HG02870 (cell line): ENCODE measurements around the gene ZNF576.
A peak's percentile ranks its signal among the peaks of the same experiment; 100 is the strongest.
"Not testable (repeated sequence)": the region's sequence is repeated elsewhere in the genome, so short reads cannot be mapped to it uniquely, and the experiment has no call there.

Experiments used
- ATAC-seq: cut with Tn5 transposase; IDR thresholded peaks from one replicate; pipeline ENCODE4 v1.9.1; 2021; ENCODE audit warnings: mild to moderate bottlenecking, moderate library complexity; ENCODE audit not compliant: unreplicated experiment

ZNF576 gene

GRCh38 chr19:43595999-43596841 lies at the start of gene ZNF576, which contains the start of gene IRGQ:
Gene ZNF576, plus strand, starts transcription at chr19:43596595. Its CDS starts 514 bp downstream, at chr19:43597109.
Gene IRGQ, minus strand, starts transcription at chr19:43596134. Its CDS starts 796 bp downstream, at chr19:43595338.
- ATAC-seq = peak; percentile 89

GRCh38 chr19:43547926-43548325 lies 48.5 kb upstream of the ZNF576 start:
- ATAC-seq = not testable (repeated sequence)

DNA sequence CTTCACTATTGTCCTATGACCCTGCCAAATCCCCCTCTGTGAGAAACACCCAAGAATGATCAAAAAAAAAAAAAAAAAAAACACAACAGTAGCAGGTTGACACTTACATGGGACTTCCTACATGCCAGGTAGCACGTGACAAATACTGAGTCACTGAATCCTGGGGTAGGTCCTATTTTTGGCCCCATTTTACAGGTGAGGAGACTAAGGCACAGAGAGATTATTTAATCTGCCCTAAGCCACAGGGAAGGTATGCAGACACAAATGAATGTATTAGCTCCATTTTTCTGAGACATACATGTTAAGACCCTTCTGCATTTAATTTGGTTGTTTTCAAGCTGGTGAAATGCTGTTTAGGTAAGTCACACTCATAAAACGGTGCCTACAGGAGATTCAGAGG lies 47.7 kb upstream of the ZNF576 start:
- no peak for ATAC-seq

DNA sequence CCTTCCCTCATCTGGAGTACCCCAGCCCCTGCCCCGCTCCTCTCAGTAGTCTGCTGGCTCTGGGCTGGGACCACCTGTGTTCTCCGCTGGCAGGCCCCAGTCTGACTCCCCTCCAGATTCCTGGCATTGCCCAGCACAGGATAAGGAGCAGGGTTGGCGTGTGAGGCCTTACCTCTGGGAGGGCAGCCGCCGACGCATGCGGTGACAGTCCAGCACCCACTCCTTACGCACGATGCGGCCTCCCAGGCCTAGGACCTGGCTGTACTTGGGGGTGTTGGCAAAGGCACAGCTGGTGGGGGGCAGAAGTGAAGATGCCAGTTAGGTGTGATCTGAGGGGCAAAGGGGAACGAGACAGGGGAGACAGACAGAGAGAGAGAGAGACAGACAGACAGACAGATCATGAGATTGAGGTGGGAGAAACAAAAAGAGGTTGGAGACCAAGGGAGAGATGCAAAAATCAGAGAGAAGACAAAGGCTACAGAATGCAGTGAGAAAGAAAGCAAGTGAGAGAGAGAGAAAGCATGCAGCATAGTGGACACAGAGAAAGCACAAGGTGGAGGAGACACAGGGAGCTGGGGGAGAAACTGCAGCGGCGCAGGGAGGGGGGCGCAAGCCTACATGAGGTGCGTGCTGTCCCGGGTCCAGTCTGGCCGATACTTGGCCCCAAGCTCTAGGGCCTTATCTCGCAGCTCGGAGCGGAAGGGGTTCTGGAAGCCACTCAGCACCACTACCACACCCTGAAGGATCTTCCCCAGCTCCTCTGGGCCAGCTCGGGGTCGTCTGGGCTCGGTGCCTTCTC lies 44.8 kb upstream of the ZNF576 start:
- no peak for ATAC-seq

DNA sequence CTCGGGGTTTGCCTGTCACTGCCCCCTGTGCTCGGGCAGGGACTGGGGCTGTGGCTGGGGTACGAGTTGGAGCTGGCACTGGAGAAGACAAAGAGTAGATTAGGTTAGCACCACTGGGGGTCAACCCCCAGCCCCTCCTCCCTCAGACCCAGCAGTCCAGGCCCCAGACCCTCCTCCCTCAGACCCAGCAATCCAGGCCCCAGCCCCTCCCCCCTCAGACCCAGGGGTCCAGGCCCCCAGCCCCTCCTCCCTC lies 44.3 kb upstream of the ZNF576 start:
- no peak for ATAC-seq

DNA sequence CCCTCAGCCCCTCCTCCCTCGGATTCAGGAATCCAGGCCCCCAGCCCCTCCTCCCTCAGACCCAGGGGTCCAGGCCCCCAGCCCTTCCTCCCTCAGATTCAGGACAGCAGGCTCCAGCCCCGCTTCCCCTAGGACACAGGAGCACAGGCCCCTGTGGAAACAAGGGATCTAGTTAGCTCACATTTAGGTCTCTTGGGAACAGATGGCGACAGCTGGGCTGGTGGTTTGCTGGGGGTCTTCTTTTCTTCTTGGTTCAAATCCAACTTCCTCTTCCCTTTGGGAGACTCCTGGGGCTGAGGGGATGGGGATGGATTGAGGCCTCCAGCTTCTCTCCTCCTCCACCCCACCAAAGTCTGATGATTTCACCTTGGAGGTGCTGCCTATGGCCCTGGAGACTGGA lies 43.8 kb upstream of the ZNF576 start:
- ATAC-seq = no peak

DNA sequence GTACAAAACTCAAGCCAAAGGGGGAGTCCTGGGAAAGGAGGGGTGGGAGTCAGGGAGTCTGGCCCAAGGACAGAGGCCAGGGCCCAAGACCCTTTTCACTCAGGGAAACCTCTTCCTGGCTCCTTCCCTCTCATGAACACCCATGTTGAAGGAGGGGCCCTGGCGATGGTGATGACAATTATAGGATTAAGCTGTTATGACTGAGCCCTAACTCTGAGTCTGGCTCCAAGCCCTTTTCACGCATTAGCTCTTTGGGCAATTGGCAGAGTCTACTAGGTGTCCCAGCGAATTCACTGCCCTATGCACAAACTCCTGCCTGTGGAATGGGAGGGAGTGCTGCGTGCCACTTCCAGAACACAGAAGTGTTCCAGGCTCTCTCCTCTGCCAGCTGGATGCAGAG lies 42.7 kb upstream of the ZNF576 start:
- ATAC-seq = no peak

DNA sequence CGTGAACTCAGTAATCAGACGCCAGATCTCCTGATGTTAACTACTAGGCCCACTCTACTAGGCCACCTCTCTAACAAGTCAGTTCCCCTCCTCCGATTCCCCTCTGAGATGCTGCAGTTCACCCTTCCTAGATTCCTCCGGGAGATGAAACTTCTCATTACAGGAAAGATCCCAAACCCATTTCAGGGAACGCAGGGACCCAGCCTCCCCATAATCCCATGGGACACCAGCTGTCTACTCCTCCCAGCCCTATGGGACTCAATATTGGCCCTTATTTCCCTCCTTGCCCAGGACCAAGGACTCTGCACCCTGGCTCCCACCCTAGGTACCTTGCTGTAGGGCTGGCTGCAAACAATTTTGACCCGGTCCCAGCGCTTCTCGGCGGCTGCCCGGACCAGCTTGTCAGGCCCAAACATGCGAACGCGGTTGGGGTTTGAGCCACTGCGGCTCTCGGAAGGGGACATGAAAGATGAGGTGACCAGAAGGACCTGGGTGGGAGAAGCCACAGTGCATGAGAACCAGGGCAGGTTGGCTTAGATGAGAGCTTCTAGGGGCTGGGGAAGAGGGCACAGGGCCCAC lies 42.0 kb upstream of the ZNF576 start:
- no peak for ATAC-seq

DNA sequence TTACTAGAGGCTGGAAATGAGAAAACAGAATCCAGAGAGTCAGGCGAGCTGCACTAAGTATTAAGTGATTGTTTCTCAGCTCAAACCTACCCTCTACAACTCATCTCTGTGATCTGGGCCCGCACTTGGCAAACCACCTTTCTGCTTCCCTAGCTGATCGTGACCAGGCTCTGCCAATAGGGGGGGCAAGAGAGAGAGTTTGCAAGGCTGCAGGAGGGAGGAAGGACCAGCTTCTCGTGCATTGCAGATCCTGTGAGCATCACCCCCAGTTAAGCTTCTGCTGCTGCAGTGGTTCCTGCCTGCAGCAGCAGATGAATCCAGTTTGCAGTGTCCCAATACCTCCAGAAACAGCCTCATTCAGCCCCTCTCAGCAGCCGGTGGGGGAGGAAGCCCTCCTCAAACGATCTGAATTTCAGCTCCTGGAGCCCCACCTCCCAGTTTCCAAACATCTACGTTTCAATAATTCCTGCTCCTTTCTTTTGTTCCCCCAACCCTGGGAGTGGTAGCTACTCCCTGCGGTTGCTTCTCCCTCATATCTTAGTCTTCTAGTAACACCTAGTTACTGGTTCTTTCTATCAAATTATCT lies 41.1 kb upstream of the ZNF576 start:
- no peak for ATAC-seq

GRCh38 chr19:43560687-43561086 lies 35.7 kb upstream of the ZNF576 start:
- ATAC-seq = no peak

DNA sequence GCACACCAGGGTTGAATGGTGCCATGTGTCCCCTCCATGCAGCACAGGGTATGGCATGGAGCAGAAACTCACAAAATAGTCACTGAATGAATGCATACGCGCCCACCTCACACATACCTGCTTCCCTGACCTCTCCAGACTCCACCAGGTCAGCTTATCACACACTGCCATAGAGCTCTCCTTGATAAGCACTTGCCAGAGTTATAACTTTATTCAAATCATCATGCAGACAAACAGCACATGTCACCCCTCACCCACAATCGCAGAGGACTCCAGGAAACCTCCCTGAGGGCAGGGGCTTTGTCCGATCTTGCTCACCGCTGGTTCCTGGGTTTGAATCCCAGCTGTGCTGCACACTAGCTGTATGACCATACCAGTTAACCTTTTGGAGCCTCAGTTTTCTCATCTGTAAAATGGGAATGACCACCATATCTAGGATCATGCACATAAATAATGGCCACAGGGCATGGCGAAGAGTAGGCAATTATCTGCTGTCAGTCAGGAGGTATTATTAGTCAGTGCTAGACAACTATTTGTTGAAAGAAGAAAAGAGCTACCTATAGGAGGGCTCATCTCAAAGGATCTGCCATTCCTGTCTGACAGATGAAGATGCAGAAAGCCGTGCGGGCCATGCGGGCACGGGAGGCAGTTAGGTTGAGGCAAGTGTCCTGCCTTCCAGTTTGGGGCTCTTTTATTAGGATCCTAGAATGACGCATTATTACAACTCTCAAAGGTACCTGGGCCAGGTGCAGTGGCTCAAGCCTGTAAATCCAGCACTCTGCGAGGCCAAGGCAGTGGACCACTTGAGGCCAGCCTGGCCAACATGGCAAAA lies 35.0 kb upstream of the ZNF576 start:
- ATAC-seq = no peak

GRCh38 chr19:43562226-43562697 lies 34.1 kb upstream of the ZNF576 start:
- no peak for ATAC-seq

DNA sequence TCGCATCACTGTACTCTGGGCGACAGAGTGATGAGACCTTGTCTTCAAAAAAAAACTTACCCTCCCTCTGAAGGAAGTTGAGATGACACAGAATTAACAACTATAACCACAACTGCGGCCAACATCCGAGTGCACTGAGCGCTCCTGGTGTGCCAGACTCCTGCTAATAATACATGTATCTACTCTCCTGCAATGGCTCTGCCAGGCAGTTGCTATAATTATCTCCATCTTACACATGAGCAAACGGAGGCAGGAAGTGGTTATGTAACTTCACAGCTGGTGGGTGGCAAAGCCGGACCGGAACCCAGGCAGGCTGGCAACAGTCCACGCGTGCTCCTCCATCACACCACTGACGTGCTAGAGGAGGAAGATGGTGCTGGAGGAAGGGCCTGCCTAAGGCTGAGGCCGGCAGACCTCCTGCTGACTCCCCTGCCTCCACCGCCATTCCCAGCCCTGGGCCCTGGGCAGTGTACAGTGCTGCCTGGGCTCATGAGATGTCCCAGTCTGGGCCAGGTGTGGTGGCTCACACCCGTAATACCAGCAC lies 33.6 kb upstream of the ZNF576 start:
- ATAC-seq = no peak

DNA sequence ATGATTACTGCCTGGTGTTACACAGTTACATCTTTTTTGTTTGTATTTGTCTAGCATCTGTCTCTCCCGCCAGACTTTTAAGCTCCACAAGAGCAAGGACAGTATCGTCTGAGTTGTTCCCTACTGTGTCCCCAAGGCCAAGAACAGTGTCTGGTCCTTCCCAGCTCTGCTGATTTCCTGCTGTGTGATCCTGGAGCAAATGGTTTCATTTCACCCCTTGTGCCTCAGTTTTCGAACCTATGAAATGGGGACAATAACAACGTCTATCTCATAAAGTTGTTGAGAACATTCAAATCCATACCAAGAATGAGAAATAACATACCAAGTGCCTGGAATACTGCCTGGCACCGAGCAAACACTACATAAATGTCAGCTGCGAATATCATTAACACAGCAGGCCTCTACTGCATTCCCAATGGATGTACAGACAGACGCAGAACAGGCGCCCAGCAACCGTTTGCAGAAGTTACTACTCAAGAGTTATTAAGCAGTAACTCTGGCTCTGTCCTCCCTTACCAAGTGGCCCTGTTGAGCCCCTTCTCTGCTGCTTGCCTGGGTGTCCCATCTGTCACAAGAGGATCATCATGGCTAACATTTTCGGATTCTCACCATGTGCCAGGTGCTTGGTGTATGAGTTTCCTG lies 32.5 kb upstream of the ZNF576 start:
- no peak for ATAC-seq

GRCh38 chr19:43564800-43565199 lies 31.6 kb upstream of the ZNF576 start:
- ATAC-seq = no peak

DNA sequence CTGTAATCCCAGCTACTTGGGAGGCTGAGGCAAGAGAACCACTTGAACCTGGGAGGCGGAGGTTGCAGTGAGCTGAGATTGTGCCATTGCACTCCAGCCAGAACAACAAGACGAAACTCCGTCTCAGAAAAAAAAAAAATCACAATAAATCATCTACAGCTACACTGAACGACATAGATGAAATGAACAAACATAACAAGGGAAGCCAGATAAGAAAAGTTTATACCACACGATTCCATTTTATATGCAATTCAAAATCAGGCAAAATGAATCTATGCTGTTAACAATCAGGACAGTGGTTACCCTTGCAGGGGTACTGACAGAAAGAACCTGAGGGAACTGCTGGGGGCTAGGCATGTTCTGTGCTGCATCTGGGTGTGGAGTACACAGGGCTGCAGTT lies 26.7 kb upstream of the ZNF576 start:
- no peak for ATAC-seq

DNA sequence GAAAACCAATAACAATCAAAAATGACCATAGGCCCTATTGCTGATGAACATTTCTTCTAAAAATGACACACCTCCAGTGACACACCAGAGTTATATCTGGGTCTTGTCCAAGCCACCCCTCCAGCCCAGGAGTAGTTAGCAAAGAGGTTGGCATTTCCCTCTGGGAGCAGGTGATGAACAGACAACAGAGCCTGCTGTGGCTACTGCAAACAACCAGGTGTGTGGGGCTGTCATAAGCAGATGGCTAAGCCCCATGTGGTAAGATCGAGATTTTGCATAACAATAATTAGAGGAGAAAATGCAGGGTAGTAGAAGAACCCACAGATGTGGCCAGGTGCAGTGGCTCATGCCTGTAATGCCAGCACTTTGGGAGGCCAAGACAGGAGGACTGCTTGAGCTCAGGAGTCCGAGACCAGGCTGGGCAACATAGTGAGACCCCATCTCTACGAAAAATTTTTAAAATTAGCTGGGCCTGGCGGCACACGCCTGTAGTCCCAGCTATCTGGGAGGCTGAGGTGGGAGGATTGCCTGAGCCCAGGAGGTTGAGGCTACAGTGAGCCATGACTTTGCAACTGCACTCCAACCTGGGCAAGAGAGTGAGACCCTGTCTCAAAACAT lies 26.1 kb upstream of the ZNF576 start:
- no peak for ATAC-seq

DNA sequence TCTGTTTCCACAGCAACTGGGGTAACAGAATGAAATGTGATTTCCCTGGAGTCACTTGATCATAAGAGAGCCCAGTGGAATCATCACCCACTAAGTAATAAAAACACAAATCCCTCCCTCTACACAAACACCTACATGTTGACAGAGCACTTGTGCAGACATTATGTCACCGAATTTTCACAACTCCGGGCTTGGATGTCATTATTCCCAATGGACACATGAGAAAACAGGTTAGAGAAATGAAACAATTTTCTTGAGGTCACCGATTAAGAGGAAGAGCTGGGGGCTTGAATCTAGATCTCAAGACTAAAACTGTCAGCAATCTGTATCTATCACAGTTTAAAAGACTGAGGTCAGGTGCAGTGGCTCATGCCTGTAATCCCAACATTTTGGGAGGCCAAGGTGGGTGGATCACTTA lies 24.2 kb upstream of the ZNF576 start:
- ATAC-seq = no peak

- no peak for ATAC-seq
Observed at GRCh38 chr19:43574424-43575155, 21.8 kb upstream of the ZNF576 start.
